ENCODE data around the gene APBB3.
A peak's percentile ranks its signal among the peaks of the same experiment; 100 is the strongest.

Gene APBB3

GRCh38 chr5:140574165-140574564 lies 9.8 kb upstream of the APBB3 start:
- no peak for DNase-seq

GRCh38 chr5:140573683-140574082 lies 9.3 kb upstream of the APBB3 start:
- no peak for DNase-seq

DNA sequence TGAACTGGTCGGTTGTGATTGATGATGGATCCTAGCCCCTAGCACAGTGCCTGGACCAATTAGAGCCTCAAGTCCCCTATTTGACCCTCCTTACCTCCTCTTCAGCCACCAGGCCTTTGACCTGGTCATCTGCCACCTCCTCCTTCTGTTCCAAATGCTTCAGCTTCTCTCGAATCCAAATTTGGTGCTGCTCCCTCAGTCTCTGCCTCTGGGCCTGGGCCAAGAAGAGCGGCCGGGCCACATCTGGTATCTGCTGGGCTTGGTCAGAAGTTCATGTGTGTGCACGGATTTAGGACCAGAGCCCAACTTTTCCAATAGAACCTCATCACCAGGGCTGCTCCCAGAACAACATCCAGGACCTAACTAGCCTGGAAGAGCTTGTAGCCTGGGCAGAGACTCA lies 6.7 kb upstream of the APBB3 start:
- DNase-seq: no peak

- no peak for DNase-seq
Measured at GRCh38 chr5:140570488-140570887, 6.1 kb upstream of the APBB3 start.

- no peak for DNase-seq
Measured at GRCh38 chr5:140570058-140570457, 5.7 kb upstream of the APBB3 start.

DNA sequence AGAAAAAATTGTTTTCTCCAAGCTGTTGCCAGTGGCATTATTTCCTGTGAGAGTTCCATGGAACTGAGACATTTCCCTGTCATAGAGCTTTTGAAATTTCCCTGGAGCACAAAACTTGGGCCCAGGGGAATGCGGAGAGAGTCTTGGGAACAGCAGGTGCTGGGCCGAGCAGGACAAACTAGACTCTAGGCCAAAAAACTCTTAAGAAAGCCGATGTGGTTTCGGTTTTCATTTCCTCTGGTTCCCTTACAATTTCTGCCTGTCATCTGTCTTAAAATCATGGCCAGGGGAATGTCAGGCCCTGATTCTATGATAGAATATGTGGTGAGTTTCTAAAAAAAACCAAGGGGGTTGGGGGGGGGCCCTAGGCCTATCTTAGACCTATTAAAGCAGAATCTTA lies 4.8 kb upstream of the APBB3 start:
- no peak for DNase-seq

GRCh38 chr5:140568443-140569063 lies 4.2 kb upstream of the APBB3 start:
- no peak for DNase-seq

DNA sequence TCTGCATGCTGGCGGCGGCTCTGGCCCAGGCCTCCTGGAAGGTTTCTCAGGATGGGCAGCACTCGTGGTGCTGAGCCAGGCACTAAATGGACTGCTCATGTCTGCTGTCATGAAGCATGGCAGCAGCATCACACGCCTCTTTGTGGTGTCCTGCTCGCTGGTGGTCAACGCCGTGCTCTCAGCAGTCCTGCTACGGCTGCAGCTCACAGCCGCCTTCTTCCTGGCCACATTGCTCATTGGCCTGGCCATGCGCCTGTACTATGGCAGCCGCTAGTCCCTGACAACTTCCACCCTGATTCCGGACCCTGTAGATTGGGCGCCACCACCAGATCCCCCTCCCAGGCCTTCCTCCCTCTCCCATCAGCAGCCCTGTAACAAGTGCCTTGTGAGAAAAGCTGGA lies 3.5 kb upstream of the APBB3 start:
- no peak for DNase-seq

- DNase-seq: no peak
Measured at GRCh38 chr5:140567136-140567818, 2.9 kb upstream of the APBB3 start.

DNA sequence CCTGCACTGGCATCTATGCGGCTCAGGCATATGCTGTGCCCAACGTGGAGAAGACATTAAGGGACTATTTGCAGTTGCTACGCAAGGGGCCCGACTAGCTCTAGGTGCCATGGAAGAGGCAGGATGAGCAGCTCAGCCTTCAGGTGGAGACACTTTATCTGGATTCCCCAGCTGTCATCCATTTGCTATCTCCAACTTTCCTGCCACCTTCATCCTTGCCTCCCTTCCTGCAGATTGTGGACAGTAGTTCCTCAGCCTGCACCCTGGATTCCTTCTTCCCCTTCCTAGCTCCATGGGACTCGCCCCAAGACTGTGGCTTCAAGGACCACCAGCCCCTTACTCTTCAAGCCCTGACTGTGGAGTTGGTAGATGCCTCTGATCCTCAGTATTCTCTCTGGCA lies 2.3 kb upstream of the APBB3 start:
- DNase-seq: no peak

- no peak for DNase-seq
Measured at GRCh38 chr5:140565780-140566095, 1.3 kb upstream of the APBB3 start.

- DNase-seq: no peak
Measured at GRCh38 chr5:140565024-140565779, 804 bp upstream of the APBB3 start.

DNA sequence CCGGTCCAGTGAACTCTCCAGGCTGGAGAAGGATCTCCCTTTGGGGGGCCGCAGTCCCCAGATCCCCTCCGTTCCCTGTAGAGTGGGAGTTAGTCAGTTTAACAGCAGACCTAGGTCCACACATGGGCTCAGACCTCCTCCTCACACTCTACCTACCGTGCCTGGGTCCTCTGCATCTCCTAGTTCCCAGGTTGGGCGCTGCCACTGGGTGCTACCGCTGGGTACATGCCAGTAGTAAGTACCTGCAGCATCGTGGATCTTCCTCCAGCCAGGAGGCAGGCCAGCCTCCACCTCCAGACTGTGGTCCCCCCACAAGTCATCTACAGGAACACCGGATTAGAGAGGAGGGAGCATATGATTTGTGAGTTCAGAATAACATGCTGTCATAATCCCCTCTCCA lies 802 bp downstream of the APBB3 start:
- DNase-seq: no peak

DNA sequence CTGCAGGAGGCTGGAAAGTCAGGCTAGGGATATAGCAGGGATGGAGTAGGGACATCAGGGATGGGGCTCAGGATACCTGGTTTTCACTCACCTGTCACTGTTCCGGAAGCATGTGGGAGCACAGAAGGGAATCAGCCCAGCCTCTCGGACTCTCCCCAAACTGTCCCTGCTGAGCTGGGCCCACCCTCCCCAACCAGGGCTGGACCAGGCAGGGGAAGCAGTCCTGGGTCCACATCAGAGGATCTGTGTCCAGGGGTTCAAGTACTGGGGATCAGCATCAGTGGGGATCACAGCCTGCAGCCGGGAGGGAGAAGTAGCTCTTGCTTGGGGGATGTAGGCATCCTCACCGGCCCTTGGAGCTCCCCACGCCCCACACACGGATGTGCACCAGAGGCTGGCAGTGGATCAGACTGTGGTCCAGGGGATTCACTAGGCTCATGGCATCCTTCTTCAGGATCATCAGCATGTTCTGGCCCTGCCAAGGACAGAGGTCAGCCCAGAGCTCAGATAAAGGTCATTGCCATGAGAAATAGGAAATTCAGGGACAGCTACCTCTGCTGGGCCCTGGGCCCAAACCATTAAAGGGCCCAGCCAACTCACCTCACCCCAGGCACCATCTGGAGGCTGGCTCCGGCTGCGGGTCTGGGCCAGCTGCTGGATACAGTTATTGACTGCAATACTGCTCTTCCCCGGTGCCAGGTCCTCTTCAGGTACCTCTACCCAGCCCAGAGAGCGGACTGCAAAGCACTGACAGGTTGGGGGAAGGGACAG lies 2.5 kb downstream of the APBB3 start:
- peak in 1 of 2 experiments; percentile 16 for DNase-seq

DNA sequence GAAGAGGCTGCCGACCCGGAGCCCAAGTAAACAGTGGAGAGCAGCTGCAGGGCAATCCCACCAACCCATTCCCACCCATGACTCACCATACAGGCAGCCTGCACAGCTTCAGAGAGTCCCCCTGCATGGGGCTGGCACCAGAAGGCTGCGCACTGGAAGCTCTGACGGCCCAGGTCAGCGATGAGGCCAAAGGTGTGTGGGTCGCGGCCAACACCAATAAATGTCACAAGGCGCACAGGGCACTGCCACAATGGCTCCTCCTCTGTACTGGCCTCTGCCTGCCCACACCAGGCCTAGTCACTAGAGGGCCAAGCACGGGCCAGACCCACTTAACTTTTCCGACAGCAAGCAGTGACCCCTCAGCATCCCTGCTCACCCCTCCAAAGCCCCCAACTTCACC lies 4.2 kb downstream of the APBB3 start:
- DNase-seq: no peak

DNA sequence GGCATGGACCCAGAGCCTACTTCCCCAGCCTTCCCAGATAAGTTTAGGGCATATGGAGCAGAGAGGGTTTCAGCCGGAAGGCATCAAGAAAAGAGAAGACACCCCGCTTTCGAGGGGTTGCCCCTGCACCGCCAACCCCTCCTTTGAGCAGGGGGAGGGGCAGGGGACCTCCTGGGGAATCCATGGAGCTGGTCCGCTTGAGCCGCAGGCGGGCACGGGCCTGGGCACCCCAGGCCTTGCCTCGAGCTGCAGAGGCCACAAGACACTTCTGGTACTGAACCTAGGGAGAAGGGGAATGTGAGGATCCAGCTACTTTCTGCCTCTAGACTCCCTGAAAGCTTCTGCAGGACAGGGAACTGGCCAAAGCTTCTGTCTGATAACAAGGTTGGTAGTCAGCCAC lies 5.9 kb downstream of the APBB3 start:
- no peak for DNase-seq

DNA sequence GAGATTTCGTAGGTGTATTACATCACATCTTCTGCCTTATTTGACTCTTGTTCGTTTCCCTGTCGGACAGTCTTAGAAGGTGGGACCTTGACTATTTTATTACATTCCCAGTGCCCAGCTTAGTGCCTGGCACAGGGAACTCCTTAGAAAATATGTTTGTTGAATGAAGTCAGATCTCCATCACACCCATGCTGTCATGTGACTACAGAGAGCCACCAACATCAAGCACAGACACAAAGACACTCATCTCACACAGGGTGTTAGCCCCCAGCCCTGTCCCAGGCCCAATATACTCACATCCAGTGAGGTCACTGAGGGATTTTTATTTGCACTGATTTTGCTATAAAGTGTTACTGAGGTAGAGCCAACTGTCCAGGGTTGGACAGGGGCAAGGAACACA lies 6.4 kb downstream of the APBB3 start:
- DNase-seq: no peak

DNA sequence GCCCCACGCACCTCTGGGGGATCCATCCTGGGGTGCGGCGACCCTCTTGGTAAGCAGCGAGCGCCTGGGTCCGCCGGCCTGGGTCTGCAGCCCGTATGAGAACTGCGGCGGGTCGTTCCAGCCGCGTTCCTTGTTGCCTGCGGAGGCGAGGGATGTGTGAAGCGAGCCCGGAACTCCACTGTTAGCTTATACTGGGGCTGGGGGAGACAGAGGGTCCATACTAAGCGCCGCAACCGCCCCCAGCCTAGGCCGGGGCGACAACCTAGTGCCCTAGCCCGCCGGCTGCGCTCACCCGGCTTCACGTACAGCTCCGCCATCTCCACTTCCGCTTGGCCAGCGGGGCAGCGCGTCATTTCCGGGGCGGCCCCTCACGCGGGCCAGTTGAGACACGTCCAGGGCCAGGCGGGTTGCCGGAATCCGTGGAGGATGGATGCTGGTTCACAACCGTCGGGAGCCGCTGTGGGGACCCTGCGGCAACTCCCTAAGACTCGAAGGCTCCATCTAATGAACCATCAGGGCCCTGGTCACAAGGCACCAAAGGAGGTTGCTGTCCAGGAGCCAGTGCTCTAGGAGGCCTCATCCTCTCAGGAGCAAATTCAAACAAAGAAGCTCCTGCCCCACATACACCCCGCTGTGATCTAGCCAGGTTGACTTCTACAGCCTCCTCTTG lies 7.1 kb downstream of the APBB3 start, which contains the start of gene SRA1:
SRA1 (minus strand) TSS at position 338 of the 670 bp plus-strand sequence; CDS start at position 317, 21 bp downstream.
- peak; percentile 80 to 91 for DNase-seq

DNA sequence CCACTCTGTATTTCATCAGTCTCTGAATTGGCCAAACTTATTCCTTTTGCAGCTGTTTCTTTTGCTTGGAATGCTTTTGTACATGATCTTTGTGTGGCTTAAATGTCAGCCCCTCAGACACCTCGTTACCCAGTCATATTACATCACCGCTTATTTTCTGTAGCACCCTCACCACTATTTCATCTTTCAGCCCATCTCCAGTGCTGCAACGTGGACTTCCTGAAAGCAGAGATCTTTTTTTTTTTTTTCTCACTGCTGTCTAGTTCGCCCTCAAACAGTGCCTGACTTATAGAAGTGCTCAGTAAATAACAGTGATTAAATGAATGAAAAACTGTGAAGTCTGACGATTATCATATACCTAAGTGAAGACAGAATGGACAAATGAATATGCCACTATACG lies 8.0 kb downstream of the APBB3 start:
- no peak for DNase-seq

DNA sequence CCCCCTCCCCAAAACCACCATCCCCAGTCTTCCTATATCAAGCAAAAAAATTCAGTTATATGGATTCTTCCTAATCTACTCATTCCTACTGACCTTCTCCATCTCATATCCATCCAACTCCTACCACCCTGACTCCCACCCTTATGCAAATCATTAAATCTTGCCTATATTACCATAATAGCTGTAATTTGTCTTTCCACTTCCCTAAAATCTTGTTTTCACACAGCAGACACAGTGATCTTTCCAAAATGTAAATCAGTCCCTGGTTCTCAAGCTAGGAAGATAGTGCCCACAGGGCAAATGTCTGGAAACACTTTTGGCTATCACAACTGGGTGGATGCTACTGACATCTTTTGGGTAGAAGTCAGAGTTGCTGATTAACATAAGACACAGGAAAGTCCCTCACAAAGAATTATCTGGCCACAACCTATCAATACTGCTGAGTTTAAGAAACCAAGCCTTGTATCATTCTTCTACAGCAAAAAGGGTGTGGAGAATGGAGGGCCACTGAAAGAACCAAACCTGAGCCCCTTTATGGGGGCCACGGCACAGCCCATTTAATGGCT lies 8.6 kb downstream of the APBB3 start:
- no peak for DNase-seq

DNA sequence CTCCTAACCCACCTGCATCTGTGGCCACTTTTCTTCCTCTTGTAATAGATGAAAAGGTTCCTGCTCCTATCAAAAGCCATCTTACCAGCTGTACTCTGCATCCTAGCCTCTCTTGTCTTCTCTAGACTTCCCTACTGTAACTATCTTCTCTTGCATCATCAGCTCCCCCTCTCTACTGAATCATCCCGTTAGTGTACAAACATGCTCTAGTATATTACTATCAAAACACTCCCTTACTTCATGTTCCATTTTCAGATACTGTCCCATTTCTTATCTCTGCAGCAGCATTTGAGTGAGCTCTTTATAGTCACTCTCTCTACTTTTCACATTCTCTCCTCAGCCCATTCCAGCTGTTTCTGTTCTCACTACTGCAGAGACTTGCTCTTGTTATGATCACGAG lies 9.9 kb downstream of the APBB3 start:
- no peak for DNase-seq

DNA sequence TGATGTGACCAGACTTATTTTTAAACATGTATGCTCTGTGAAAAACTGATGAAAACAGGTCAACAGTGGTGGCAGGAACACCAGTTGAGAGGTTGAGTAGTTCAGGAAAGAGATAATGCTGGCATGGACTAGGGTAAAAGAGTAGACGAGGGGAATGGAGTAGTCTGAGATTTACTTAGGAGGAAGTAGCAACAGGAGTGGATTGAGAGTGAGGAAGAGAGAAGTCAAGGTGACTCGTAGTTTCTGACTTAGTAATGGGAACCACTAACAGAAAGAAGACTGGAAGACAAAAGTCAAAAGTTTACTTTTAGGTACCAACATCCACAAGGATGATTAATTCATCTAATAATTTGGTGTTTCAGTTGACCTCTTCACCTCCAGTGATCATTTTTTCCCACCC lies 10.7 kb downstream of the APBB3 start:
- DNase-seq: no peak

GRCh38 chr5:140551872-140552271 lies 12.5 kb downstream of the APBB3 start:
- no peak for DNase-seq

Data from NCI-H446 (cell line).